SIG-M5 (cell line): ENCODE data around the gene ANKRD28.
A peak's percentile ranks its signal among the peaks of the same experiment; 100 is the strongest.
"Not testable (repeated sequence)": the region's sequence is repeated elsewhere in the genome, so short reads cannot be mapped to it uniquely, and the experiment has no call there.

Experiments used
- DNase-seq: peaks from one replicate; lab custom pipeline; 2025; lab: John Stamatoyannopoulos, UW

The ANKRD28 gene

DNA sequence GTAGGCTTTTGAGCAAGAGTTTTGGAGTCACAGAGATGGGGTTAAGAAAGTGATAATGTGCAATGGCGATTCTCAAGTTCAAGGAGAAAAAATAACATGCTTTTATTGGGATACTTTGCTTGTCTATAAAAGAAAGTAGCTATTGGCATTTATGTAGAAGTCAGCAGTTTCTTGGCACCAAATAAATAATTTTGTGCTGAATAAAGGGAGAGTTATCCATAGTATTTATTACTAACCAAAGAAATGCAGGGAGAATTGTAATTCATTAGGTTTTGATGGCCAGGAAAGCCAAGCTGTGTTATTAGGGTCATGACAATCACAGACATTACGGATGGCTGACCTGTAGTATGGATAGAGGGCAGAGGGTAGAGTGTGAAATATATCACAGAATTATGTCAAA lies 163.1 kb downstream of the ANKRD28 start:
- no peak for DNase-seq

DNA sequence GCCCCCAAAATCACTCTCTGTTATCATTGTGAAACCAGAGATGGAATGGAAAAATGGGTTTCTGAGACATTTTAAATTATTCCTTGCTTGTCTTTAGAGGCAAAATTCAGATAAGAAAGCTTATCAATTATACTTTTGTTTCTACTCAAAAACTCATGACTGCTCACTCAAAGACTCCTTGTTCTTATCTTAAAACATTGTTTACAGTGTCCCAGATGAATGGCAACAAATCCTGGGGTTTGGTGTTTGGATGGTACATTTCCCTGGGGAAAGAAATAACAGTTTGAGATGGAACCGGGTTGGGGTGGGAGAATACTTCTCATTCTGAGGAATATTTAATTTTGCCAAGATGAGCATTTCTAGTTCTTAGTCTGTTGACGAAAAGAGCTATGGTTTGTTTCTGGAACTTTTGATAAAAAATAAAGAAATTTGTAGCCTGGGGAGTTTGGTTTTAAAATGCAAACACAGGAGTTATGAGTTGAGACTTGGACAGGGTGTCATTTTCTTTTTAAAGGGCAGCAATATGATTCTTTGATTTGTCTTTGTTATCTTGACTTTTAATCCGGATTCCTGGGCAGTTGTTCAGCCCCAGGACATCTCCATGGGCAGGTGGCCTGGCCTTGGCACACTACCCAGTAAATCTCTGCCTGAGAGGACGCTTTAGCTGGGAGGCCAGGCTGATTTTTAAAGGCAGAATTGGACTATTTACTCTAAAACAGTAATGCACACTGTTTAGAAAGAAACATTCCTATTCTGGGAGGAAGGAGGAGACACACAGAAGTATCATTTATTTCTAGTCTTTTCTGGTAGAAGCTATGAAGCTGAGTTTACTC lies 163.8 kb downstream of the ANKRD28 start:
- DNase-seq, result no peak

GRCh38 chr3:15633159-15633558 lies 164.6 kb downstream of the ANKRD28 start:
- no peak for DNase-seq

DNA sequence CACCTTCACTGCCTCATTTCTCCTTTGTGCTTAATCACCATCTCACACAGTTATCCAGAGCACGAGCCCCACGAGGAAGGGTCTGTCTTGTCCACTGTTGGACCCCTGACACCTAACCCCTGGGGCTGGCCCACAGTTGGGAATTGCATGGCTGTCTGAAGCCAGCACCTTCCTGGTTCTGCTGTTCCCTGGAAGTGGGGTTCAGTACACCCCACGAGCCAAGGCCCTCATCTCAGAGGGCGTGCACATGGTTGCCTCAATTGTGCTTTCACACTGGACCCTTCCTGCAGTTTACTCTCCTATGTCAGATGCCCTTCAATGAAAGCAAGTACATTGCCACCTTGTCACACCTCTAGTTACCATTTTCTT lies 165.6 kb downstream of the ANKRD28 start:
- no peak for DNase-seq

GRCh38 chr3:15631426-15632211 lies 166.2 kb downstream of the ANKRD28 start:
- no peak for DNase-seq

- no peak for DNase-seq
These were observed 167.0 kb downstream of the ANKRD28 start for GRCh38 chr3:15630646-15631350.

- peak; percentile 22 for DNase-seq
These were observed 167.8 kb downstream of the ANKRD28 start for GRCh38 chr3:15629860-15630597.

DNA sequence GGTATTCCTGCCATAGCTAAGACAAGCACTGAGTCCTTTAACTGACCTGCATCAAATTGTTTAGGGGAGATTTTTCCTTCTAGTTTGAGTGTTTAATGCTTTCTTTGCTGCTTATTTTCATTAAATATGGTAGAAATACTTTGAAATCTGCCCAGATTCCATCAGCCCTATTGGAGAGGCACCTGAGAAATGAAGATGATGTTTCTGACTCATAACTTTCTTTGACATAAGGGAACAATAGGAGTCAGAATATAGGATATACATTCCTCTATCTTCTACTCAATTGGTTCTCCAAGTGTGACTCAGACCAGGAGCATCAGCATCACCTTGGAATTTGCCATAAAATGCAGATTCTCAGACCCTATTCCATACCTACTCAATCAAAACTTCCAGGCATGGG lies 168.8 kb downstream of the ANKRD28 start:
- DNase-seq, result no peak

- DNase-seq, result no peak
These were observed 174.0 kb downstream of the ANKRD28 start for GRCh38 chr3:15623535-15624440.

DNA sequence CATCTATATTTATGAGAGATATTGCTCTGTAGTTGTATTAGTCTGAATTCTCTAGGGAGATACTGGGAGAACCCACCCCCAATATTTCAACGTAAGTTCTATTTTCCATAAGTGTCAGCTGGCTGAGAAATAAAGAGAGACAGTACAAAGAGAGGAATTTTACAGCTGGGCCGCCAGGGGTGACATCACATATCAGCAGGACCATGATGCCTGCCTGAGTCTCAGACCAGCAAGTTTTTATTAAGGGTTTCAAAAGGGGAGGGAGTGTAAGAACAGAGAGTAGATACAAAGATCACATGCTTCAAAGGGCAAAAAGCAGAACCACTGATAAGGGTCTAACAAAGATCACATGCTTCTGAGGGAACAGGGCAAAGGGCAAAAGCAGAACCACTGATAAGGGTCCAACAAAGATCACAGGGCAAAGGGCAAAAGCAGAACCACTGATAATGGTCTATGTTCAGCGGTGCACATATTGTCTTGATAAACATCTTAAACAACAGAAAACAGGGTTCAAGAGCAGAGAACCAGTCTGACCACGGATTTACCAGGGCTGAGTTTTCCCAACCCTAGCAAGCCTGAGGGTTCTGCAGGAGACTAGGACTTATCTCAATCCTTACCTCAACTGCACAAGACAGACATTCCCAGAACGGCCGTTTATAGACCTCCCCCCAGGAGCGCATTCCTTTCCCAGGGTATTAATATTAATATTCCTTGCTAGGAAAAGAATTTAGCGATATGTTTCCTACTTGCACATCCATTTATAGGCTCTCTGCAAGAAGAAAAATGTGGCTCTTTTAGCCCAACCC lies 177.9 kb downstream of the ANKRD28 start:
- not testable (repeated sequence) for DNase-seq
